K562 (cell line): Measurements from ENCODE around the gene IPO9. TPM values are rescaled to one million over a fixed set of nuclear protein-coding genes. Genes with fewer than 3 reads are reported as not detected.

Experiments used
- ATAC-seq: fragments of 200-7000 bp; cut with Tn5 transposase; 3 replicates; pipeline ENCODE4 v1.9.1; 2020; ENCODE audit warnings: moderate library complexity
- BruUV-seq: library from RNA; stranded (reverse); fragments of 400-500 nt; replicated peaks from 2 replicates; lab custom pipeline; 2021; lab: Mats Ljungman, UMichigan
- CTCF ChIA-PET: fragments of 300-600 bp; formaldehyde crosslinking; extraction: SDS; loops from one replicate; lab custom pipeline; 2021; ENCODE audit warnings: low intra/inter-chr PET ratio; lab: Yijun Ruan, JAX
- POLR2A ChIA-PET: fragments of 300-600, 350-650 bp; sonication (Branson Sonifier 250); formaldehyde crosslinking; extraction: SDS; loops from one replicate; lab custom pipeline; 2021; ENCODE audit warnings: antibody characterized with exemption, inconsistent platforms; lab: Yijun Ruan, JAX
- DNase-seq, 4 experiments: peaks; one replicate each; pipeline versions ENCODE4 v3.0.0 to v3.0.0-alpha.2; 2011 to 2018; ENCODE audit warnings: low spot score in 3 of 4, mixed read lengths in 3 of 4; ENCODE audit errors: extremely low read depth in 1 of 4
- FAIRE-seq: peaks from 2 replicates; lab custom pipeline; 2011; peaks lifted over from hg19 to GRCh38; lab: Jason Lieb, UNC
- H2AFZ ChIP-seq: 2 replicates; pipeline ENCODE4 v1.6.0; 2011; ENCODE audit warnings: low read depth, low read length, control low read depth, inconsistent platforms
- H3K27ac ChIP-seq: fragments of 200-600 bp; 3 replicates; pipeline ENCODE4 v1.8.0; 2011; ENCODE audit warnings: low read depth, mild to moderate bottlenecking, control low read depth, inconsistent platforms, low read length, moderate library complexity, mixed read lengths; ENCODE audit errors: extremely low read depth
- H3K27me3 ChIP-seq, 2 experiments: fragments of 300-600 bp in 1 of 2; 2 replicates in 1 of 2; 3 replicates in 1 of 2; pipeline versions ENCODE4 v1.6.0 to v1.8.0; 2011; ENCODE audit warnings: inconsistent platforms in 2 of 2, low read length in 2 of 2, mild to moderate bottlenecking in 1 of 2, mixed read lengths in 1 of 2, moderate library complexity in 1 of 2; ENCODE audit not compliant: control insufficient read depth in 2 of 2, insufficient read depth in 2 of 2
- H3K36me3 ChIP-seq: fragments of 300-600 bp; 3 replicates; pipeline ENCODE4 v1.8.0; 2011; ENCODE audit warnings: mild to moderate bottlenecking, low read length, inconsistent platforms; ENCODE audit not compliant: control insufficient read depth, insufficient read depth
- H3K4me1 ChIP-seq, 2 experiments: fragments of 200-600 bp in 1 of 2; replicated peaks in 1 of 2; 2 replicates in 1 of 2; 3 replicates in 1 of 2; pipeline versions ENCODE4 v1.5.1 to v1.8.0; 2011; ENCODE audit warnings: inconsistent platforms in 2 of 2, low read length in 2 of 2, mild to moderate bottlenecking in 1 of 2, mixed read lengths in 1 of 2, moderate library complexity in 1 of 2; ENCODE audit not compliant: control insufficient read depth in 2 of 2, insufficient read depth in 2 of 2
- H3K4me2 ChIP-seq: 2 replicates; pipeline ENCODE4 v1.6.1; 2011; ENCODE audit warnings: low read length, control low read depth, inconsistent platforms, mixed read lengths; ENCODE audit not compliant: insufficient read depth
- H3K4me3 ChIP-seq: fragments of 200-600 bp; sonication (generic), shearing (Covaris generic); 2 replicates; pipeline ENCODE4 v1.5.1; 2016; ENCODE audit warnings: control low read depth, inconsistent platforms
- H3K79me2 ChIP-seq: fragments of 200-600 bp; 3 replicates; pipeline ENCODE4 v1.8.0; 2011; ENCODE audit warnings: low read length, inconsistent platforms; ENCODE audit not compliant: control insufficient read depth, insufficient read depth
- H3K9ac ChIP-seq, 2 experiments: 2 replicates each; pipeline versions ENCODE4 v1.6.0 to v1.6.1; 2011; ENCODE audit warnings: low read depth in 2 of 2, low read length in 2 of 2, control low read depth in 1 of 2, inconsistent platforms in 1 of 2, mild to moderate bottlenecking in 1 of 2, mixed read lengths in 1 of 2; ENCODE audit not compliant: insufficient read depth in 1 of 2
- H3K9me1 ChIP-seq: one replicate; pipeline ENCODE4 v1.6.0; 2011; ENCODE audit warnings: inconsistent platforms, mild to moderate bottlenecking, low read length, moderate library complexity; ENCODE audit not compliant: control insufficient read depth, insufficient read depth
- H3K9me3 ChIP-seq: replicated peaks from 2 replicates; pipeline ENCODE4 v1.5.1; 2011; ENCODE audit warnings: low read depth, low read length, inconsistent platforms; ENCODE audit not compliant: control insufficient read depth, insufficient read depth
- H4K20me1 ChIP-seq: replicated peaks from 2 replicates; pipeline ENCODE4 v1.6.1; 2011; ENCODE audit warnings: low read length, inconsistent platforms, mixed read lengths; ENCODE audit not compliant: control insufficient read depth, insufficient read depth
- BCOR ChIP-seq: fragments of 450-650 bp; IDR thresholded peaks from 2 replicates; pipeline ENCODE4 v1.6.1; 2016
- BDP1 ChIP-seq: IDR thresholded peaks from 3 replicates; pipeline ENCODE4 v1.6.1; 2011; ENCODE audit not compliant: insufficient read length, insufficient read depth
- ETV1 ChIP-seq: fragments of 450-650 bp; conservative IDR thresholded peaks from 2 replicates; pipeline ENCODE4 v1.6.1; 2016; ENCODE audit warnings: missing genetic modification characterization, control low read depth, low read depth, missing compliant biosample characterization
- FOS ChIP-seq: IDR thresholded peaks from 3 replicates; pipeline ENCODE4 v1.6.1; 2011; ENCODE audit not compliant: insufficient read length; ENCODE audit errors: extremely low read depth
- KDM1A ChIP-seq, 2 experiments: fragments of 450-650 bp; IDR thresholded peaks; 2 replicates each; pipeline ENCODE4 v1.6.1; 2016; ENCODE audit warnings: mild to moderate bottlenecking in 2 of 2
- KDM4B ChIP-seq, 2 experiments: fragments of 450-650 bp in 1 of 2; sonication (generic) in 1 of 2; IDR thresholded peaks; 2 replicates each; pipeline ENCODE4 v1.6.1; 2016 to 2017; ENCODE audit warnings: borderline replicate concordance in 2 of 2, antibody characterized with exemption in 1 of 2, low read depth in 1 of 2, mild to moderate bottlenecking in 1 of 2
- SMAD2 ChIP-seq: fragments of 150-350 bp; IDR thresholded peaks from 2 replicates; pipeline ENCODE4 v1.6.1; 2014; ENCODE audit warnings: low read depth, mild to moderate bottlenecking, low read length
- SMAD3 ChIP-seq: fragments of 450-650 bp; formaldehyde crosslinking; conservative IDR thresholded peaks from 2 replicates; pipeline ENCODE4 v1.4.0; 2020; ENCODE audit warnings: mild to moderate bottlenecking
- TAF7 ChIP-seq: fragments of 450-650 bp; IDR thresholded peaks from 2 replicates; pipeline ENCODE4 v1.6.1; 2016; ENCODE audit warnings: missing genetic modification characterization, missing compliant biosample characterization
- TAL1 ChIP-seq: fragments of 450-650 bp; IDR thresholded peaks from 2 replicates; pipeline ENCODE4 v1.6.1; 2016; ENCODE audit warnings: mild to moderate bottlenecking
- ZNF133 ChIP-seq: fragments of 250-450 bp; sonication (Bioruptor Pico); IDR thresholded peaks from 2 replicates; pipeline ENCODE4 v1.4.0; 2020; ENCODE audit warnings: mild to moderate bottlenecking
- ZNF274 ChIP-seq: IDR thresholded peaks from 2 replicates; pipeline ENCODE4 v1.6.1; 2011; ENCODE audit warnings: low read depth, mild to moderate bottlenecking, low read length, moderate library complexity, borderline replicate concordance
- ZNF77 ChIP-seq: fragments of 250-450 bp; sonication (Bioruptor Pico); IDR thresholded peaks from 2 replicates; pipeline ENCODE4 v1.5.0; 2020
- WGBS: fragments of 100-300 bp; shearing (Covaris generic); methylation state at CpG from one replicate; pipeline ENCODE4 v1.1.6; 2016; ENCODE audit warnings: low coverage, mixed read lengths; ENCODE audit not compliant: insufficient coverage; ENCODE audit errors: missing lambda C conversion rate; 5-methylcytosine and 5-hydroxymethylcytosine counted together
- in situ Hi-C: fragments of 300-500 bp; cut with MboI; formaldehyde crosslinking; loops from 4 replicates; pipeline ENCODE4 v1.15.0; 2018; ENCODE audit warnings: inconsistent platforms, mixed read lengths
- intact Hi-C: fragments of 100-400 bp; cut with micrococcal nuclease; formaldehyde crosslinking; loops from 2 replicates; pipeline ENCODE4 v1.14.2; 2022
- polyA plus RNA-seq, 8 experiments: library from polyadenylated mRNA; depleted of rRNA in 4 of 8; stranded (reverse) in 5 of 8; unstranded in 3 of 8; fragments of >200 nt; fragmentation: Nextera tagmentation in 2 of 8; fragmentation: Illumina TruSeq in 1 of 8; extraction: Ambion mirVana in 2 of 8; extraction: Trizol in 1 of 8; gene quantifications; 2 replicates each; pipeline versions ENCODE4 v1.2.1 to v1.2.3, GENCODE V29; 2011 to 2014; ENCODE audit warnings: inconsistent platforms in 1 of 8, missing spikeins in 1 of 8
- total RNA-seq, 7 experiments: library from RNA; depleted of rRNA in 6 of 7; stranded (reverse); fragments of >200 nt in 6 of 7; fragmentation: Illumina TruSeq in 2 of 7; extraction: Trizol in 2 of 7; gene quantifications; 2 replicates each; pipeline versions ENCODE4 v1.2.1 to v1.2.3, GENCODE V29; 2011 to 2021; ENCODE audit warnings: low replicate concordance in 1 of 7
- TF ChIP-seq, protein P1 (sequence below): sonication (generic); formaldehyde crosslinking; IDR thresholded peaks from 2 replicates; pipeline ENCODE4 v1.4.0; 2020; ENCODE audit warnings: mild to moderate bottlenecking, missing genetic modification reagents
- TF ChIP-seq, protein P2 (sequence below): fragments of 450-650 bp; IDR thresholded peaks from 2 replicates; pipeline ENCODE4 v1.7.0; 2016; ENCODE audit warnings: borderline replicate concordance
- TF ChIP-seq, protein P3 (sequence below): IDR thresholded peaks from 2 replicates; pipeline ENCODE4 v1.6.1; 2011; ENCODE audit warnings: borderline replicate concordance, low read depth, mild to moderate bottlenecking, moderate library complexity, low read length; ENCODE audit not compliant: insufficient read depth, poor library complexity, severe bottlenecking
- TF ChIP-seq, protein P4 (sequence below), 2 experiments: fragments of 450-650 bp in 1 of 2; sonication (generic) in 1 of 2; formaldehyde crosslinking; conservative IDR thresholded peaks; 2 replicates each; pipeline versions ENCODE4 v1.4.0 to v1.8.1; 2020 to 2022; ENCODE audit warnings: mild to moderate bottlenecking in 1 of 2, missing genetic modification reagents in 1 of 2

Gene IPO9
- total and polyA plus RNA-seq, 9 of the 15 experiments (the other 6 are each of a cell fraction or from before 2014, with no cell fraction given) = 27.9 to 78.6 (median 43.9) TPM

DNA sequence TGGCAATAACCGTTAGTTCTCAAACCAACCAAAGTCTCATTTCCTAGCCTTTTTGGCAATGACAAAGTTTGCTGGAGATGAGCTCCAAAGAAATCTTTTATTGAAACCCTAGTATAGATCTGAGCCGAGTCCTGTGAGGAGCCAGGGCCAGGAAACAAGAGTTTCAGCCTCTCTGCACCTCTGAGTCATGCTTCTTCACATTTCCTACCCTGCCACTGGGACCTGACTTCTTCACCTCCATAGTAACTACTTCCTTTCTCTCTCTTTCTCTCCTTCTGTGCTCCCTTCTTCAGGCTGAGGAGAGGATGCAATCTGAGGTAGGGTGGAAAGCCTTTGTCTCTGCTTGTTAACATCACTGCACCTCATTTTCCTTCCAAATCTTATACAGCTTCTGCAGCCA lies 38.7 kb upstream of the IPO9 start:
- ATAC-seq = no peak
- no peak for FAIRE-seq
- no peaks in the 10 kb centered on the region for H4K20me1 ChIP-seq
- H3K4me1 ChIP-seq = no peaks in the 10 kb centered on the region
- ChIA-PET POLR2A (interaction anchor here (0.6 to 2.6 kb wide), 5 partner anchors 10 to 222 kb away, joined by 3 to 15 read pairs (median 3); no protein-coding TSS in a partner anchor), CTCF (interaction anchor here (1.2 kb wide), 1 partner anchor 81 kb away, joined by 4 read pairs; no protein-coding TSS in a partner anchor)
- 31% methylated on average over 2 of the region's 2 CpGs for WGBS
- no peak overlapping the region for H3K9ac ChIP-seq
- peaks cover 14% of the 10 kb centered on the region; the same call in 1 of the 3 replicates for H3K36me3 ChIP-seq
- H3K9me3 ChIP-seq = no peaks in the 10 kb centered on the region
- no TSS peak for BruUV-seq
- H3K9me1 ChIP-seq = no peaks in the 10 kb centered on the region
- peaks cover 0 to 10% of the 10 kb centered on the region in 2 experiments; a peak in 2 of 5 replicates for H3K27me3 ChIP-seq
- H3K4me3 ChIP-seq = no peak overlapping the region
- no peak overlapping the region for H2AFZ ChIP-seq
- intact Hi-C loops = loop anchor here (5.0 to 10.0 kb wide), 2 partner anchors 308 to 345 kb away; no protein-coding TSS in a partner anchor
- no peak overlapping the region for H3K27ac ChIP-seq
- H3K79me2 ChIP-seq = no peaks in the 10 kb centered on the region
- in situ Hi-C loops = no loop called here
- no peak for DNase-seq
- H3K4me2 ChIP-seq = no peak overlapping the region
- TF ChIP-seq BCOR (no peak), ZNF274 (no peak), KDM1A (IDR thresholded peaks at IDR 0.05) (no peak), SMAD2 (no peak), FOS (no peak), ZNF77 (CRISPR knock-in tag) (no peak), TAL1 (no peak), ETV1 (tag) (no peak), ZNF133 (no peak), SMAD3 (no peak), BDP1 (no peak), TAF7 (no peak), KDM4B (IDR thresholded peaks at IDR 0.05; ENCODE audit: borderline replicate concordance in 2 of 2, low read depth in 1 of 2) (no peak)
- TF ChIP-seq, protein P1, sequence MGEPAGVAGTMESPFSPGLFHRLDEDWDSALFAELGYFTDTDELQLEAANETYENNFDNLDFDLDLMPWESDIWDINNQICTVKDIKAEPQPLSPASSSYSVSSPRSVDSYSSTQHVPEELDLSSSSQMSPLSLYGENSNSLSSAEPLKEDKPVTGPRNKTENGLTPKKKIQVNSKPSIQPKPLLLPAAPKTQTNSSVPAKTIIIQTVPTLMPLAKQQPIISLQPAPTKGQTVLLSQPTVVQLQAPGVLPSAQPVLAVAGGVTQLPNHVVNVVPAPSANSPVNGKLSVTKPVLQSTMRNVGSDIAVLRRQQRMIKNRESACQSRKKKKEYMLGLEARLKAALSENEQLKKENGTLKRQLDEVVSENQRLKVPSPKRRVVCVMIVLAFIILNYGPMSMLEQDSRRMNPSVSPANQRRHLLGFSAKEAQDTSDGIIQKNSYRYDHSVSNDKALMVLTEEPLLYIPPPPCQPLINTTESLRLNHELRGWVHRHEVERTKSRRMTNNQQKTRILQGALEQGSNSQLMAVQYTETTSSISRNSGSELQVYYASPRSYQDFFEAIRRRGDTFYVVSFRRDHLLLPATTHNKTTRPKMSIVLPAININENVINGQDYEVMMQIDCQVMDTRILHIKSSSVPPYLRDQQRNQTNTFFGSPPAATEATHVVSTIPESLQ (CRISPR knock-in tag) = no peak
- TF ChIP-seq, protein P2, sequence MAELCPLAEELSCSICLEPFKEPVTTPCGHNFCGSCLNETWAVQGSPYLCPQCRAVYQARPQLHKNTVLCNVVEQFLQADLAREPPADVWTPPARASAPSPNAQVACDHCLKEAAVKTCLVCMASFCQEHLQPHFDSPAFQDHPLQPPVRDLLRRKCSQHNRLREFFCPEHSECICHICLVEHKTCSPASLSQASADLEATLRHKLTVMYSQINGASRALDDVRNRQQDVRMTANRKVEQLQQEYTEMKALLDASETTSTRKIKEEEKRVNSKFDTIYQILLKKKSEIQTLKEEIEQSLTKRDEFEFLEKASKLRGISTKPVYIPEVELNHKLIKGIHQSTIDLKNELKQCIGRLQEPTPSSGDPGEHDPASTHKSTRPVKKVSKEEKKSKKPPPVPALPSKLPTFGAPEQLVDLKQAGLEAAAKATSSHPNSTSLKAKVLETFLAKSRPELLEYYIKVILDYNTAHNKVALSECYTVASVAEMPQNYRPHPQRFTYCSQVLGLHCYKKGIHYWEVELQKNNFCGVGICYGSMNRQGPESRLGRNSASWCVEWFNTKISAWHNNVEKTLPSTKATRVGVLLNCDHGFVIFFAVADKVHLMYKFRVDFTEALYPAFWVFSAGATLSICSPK = no peak
- TF ChIP-seq, protein P3, sequence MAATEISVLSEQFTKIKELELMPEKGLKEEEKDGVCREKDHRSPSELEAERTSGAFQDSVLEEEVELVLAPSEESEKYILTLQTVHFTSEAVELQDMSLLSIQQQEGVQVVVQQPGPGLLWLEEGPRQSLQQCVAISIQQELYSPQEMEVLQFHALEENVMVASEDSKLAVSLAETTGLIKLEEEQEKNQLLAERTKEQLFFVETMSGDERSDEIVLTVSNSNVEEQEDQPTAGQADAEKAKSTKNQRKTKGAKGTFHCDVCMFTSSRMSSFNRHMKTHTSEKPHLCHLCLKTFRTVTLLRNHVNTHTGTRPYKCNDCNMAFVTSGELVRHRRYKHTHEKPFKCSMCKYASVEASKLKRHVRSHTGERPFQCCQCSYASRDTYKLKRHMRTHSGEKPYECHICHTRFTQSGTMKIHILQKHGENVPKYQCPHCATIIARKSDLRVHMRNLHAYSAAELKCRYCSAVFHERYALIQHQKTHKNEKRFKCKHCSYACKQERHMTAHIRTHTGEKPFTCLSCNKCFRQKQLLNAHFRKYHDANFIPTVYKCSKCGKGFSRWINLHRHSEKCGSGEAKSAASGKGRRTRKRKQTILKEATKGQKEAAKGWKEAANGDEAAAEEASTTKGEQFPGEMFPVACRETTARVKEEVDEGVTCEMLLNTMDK = no peak
- TF ChIP-seq, protein P4, sequence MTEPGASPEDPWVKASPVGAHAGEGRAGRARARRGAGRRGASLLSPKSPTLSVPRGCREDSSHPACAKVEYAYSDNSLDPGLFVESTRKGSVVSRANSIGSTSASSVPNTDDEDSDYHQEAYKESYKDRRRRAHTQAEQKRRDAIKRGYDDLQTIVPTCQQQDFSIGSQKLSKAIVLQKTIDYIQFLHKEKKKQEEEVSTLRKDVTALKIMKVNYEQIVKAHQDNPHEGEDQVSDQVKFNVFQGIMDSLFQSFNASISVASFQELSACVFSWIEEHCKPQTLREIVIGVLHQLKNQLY (CRISPR knock-in tag; conservative IDR thresholded peaks at IDR 0.05) = no peak
